ENCODE measurements around the gene TXNDC9. TPM values are rescaled to one million over a fixed set of nuclear protein-coding genes. Genes with fewer than 3 reads are reported as not detected.
"Not testable (repeated sequence)": the region's sequence is repeated elsewhere in the genome, so short reads cannot be mapped to it uniquely, and the experiment has no call there.

Gene TXNDC9
- total RNA-seq, 2 donors from 2014 or later: 28.9 to 40.1 TPM

DNA sequence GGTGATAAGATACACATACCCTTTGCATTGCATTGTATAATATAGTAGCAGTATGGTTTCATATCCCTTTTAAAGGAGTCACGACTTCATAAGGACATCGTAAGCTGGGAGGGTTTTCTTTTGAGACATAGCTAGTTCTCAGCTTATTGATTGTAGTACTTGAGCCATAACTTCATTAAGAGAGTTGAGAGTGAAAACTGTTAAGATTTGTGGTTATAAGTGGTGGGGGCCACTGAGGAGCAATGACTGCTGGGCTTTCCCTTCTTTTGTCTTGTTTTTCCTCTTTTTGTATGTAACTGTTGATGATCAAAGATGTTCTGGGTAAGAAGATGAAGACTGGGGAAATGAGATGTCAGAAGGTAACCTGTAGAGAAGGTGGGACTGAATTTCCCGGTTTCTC, 12.0 kb upstream of the TXNDC9 start:
- Mint-ChIP-seq H3K27ac (peak overlapping the region in 1 of 2 donors; percentile 7), H3K9me3 (no peaks in the 10 kb centered on the region)

DNA sequence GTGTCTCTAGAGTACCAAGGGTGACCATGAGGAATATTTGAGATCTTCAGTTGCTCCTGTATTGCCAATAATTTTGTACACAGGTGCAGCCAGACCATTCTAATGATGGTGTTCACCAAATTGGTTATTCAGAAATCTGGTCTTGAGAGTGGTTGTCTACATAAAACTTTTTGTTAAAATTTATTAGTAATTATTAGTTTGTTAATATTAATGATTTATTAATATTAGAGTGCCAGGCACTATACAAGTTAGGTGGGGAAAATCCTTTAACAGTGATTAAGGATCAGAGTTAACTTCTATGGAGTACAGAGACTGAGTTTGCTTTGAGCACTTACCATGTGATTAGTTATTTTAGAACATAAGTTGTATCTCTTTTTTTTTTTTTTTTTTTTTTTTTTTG, 10.1 kb upstream of the TXNDC9 start:
- ATAC-seq (no peak), DNase-seq (ENCODE audit: low spot score) (no peak)
- no peaks in the 10 kb centered on the region for H3K27me3 Mint-ChIP-seq
- H3K27ac Mint-ChIP-seq: no peak overlapping the region
- H3K4me3 Mint-ChIP-seq: no peak overlapping the region
- no peaks in the 10 kb centered on the region for H3K36me3 Mint-ChIP-seq
- H3K9me3 Mint-ChIP-seq: no peaks in the 10 kb centered on the region
- peaks cover 49 to 50% of the 10 kb centered on the region in 2 donors for H3K4me1 Mint-ChIP-seq (ENCODE audit: low read depth in 2 of 2)

More for the DNA sequence above, 12.0 kb upstream of the TXNDC9 start:
- peaks cover 37 to 46% of the 10 kb centered on the region in 2 donors for H3K4me1 Mint-ChIP-seq (ENCODE audit: low read depth in 2 of 2)
- ATAC-seq: peak in 1 of 2 donors; percentile 51
- no peaks in the 10 kb centered on the region for H3K27me3 Mint-ChIP-seq
- H3K36me3 Mint-ChIP-seq: no peaks in the 10 kb centered on the region
- no peak overlapping the region for H3K4me3 Mint-ChIP-seq
- no peak for DNase-seq (ENCODE audit: low spot score)

DNA sequence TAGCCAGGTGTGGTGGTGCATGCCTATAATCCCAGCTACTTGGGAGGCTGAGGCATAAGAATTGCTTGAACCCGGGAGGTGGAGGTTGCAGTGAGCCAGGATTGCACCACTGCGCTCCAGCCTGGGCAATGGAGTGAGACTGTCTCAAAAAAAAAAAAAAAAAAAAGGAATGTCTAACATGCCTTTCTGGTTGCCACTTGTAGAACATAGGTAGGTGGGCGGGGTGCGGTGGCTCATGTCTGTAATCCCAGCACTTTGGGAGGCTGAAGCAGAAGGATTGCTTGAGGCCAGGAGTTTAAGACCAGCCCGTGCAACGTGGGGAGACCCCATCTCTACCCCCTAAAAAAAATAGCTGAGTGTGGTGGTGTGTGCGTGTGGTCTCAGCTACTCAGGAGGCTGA, 9.3 kb upstream of the TXNDC9 start:
- not testable (repeated sequence) for H3K27me3 Mint-ChIP-seq; ATAC-seq; H3K9me3 Mint-ChIP-seq; DNase-seq (ENCODE audit: low spot score); H3K4me3 Mint-ChIP-seq; H3K36me3 Mint-ChIP-seq; H3K27ac Mint-ChIP-seq
- peaks cover 46% of the 10 kb centered on the region in 2 donors for H3K4me1 Mint-ChIP-seq (ENCODE audit: low read depth in 2 of 2)

DNA sequence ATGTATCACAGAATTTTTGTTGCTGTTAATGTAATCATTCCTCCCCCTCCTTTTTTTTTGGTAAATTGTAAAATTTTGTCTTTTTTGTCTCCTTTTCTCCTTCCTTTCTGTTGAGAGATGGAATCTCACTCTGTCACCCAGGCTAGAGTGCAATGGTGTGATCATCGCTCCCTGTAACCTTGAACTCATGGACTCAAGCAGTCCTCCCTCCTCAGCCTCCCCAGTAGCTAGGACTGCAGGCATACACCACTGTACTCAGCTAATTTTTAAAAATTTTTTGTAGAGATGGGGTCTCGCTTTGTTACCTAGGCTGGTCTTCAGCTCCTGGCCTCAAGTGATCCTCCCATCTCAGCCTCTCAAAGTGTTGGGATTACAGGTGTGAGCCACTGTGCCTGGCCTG, 6.4 kb upstream of the TXNDC9 start:
- H3K4me3 Mint-ChIP-seq: no peak overlapping the region
- no peak for DNase-seq (ENCODE audit: low spot score)
- H3K27ac Mint-ChIP-seq: no peak overlapping the region
- no peaks in the 10 kb centered on the region for H3K9me3 Mint-ChIP-seq
- H3K27me3 Mint-ChIP-seq: no peaks in the 10 kb centered on the region
- ATAC-seq: no peak
- H3K4me1 Mint-ChIP-seq (ENCODE audit: low read depth in 2 of 2): peaks cover 29 to 31% of the 10 kb centered on the region in 2 donors
- H3K36me3 Mint-ChIP-seq: no peaks in the 10 kb centered on the region

DNA sequence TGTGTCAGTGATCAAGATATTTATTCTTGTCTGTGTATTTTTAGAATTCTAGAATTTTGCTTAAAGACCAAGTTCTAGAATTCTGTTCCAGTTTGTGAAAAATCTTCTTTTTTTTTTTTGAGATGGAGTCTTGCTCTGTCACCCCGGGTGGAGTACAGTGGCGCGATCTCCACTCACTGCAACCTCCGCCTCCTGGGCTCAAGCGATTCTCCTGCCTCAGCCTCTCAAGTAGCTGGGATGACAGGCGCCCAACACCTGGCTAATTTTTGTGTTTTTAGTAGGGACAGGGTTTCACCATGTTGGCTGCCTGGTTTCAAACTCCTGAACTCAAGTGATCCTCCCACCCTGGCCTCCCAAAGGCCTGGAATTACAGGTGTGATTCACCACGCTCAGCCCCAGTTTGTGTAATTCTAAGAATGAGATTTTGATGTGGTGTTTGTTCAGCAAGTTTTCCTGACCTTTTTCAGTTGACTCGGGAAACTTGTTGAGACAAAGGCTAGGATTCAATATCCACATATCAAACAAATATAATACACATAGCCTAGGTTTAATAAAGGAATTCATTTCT, 4.6 kb upstream of the TXNDC9 start:
- H3K9me3 Mint-ChIP-seq: no peaks in the 10 kb centered on the region
- H3K4me1 Mint-ChIP-seq (ENCODE audit: low read depth in 2 of 2): peaks cover 25 to 27% of the 10 kb centered on the region in 2 donors
- H3K4me3 Mint-ChIP-seq: no peak overlapping the region
- H3K27me3 Mint-ChIP-seq: no peaks in the 10 kb centered on the region
- H3K36me3 Mint-ChIP-seq: no peaks in the 10 kb centered on the region
- DNase-seq (ENCODE audit: low spot score) (no peak), ATAC-seq (no peak)
- H3K27ac Mint-ChIP-seq: no peak overlapping the region

DNA sequence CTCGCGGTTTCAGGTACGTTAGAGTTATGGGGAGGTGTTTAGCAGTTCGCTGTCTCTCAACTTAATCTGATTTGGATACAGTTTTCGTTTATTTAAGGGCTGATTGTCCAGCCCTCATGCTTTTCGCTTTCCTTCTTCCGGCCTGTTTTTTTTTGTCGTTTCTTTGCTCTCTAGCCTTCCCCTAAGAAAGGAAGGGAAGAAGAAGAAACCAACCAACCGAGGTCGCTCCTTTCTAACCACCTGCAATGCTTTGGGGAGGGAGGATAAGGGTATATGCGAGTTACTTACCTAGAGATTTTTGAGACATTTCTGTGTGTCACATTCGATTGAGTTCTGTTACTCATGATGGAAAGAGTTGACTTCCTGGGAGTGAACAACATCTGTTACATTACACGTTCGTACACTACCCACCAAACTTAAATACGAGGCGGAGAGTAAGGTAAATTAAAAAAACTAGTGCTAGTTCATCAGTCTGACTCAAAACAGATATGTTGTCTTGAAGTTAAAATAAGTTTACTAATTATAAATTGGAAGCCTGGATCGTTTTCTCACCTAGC, 2.0 kb upstream of the TXNDC9 start:
- H3K4me1 Mint-ChIP-seq (ENCODE audit: low read depth in 2 of 2): peaks cover 18 to 35% of the 10 kb centered on the region in 2 donors
- no peaks in the 10 kb centered on the region for H3K36me3 Mint-ChIP-seq
- no peaks in the 10 kb centered on the region for H3K27me3 Mint-ChIP-seq
- H3K27ac Mint-ChIP-seq: no peak overlapping the region
- H3K9me3 Mint-ChIP-seq: no peaks in the 10 kb centered on the region
- ATAC-seq (no peak), DNase-seq (ENCODE audit: low spot score) (no peak)
- no peak overlapping the region for H3K4me3 Mint-ChIP-seq

DNA sequence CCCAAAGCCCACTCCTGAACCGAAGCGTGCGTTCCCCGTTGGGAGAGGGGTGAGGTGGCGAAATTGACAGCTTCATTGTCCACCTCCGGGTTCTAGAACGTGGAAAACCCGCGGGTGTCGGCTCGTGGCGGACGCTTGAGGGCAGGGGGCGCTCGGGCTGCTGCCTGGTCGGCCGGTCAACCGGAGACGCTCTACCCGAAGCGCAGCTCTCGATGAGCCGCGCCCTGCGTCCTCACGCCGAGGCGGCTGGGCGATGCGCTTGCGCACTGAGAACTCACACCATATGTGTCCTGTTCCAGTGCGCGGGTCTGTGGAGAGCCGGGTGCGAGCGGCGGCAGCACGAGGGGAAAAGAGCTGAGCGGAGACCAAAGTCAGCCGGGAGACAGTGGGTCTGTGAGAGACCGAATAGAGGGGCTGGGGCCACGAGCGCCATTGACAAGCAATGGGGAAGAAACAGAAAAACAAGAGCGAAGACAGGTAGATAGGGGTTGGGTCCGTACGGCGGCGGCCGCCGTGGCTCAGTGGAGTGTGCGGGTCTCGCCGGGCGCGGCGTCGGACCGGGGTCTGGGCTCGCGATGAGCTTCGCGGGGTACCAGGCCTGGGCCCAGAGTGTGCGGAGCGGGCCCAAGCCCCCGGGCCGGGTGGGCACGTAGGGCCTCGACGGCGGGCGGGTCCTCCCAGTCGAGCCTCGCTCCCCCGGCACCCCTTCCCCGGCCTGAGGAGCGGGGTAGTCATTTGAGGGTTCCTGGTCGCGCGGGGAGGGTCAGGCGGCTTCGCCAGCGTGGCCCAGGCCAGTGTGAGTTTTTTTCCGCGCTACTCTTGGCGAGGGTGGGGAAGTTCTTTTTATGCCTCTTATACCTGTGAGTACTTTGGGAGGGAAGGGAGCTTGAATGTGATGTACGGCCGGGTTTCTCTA, 1.2 kb upstream of the TXNDC9 start, which contains the start of gene EIF5B:
TSS of gene EIF5B (plus strand) at position 277 of the 916 bp plus-strand sequence. CDS start at position 443, 166 bp downstream.
- no peak within 1 kb of the TSS for H3K4me3 Mint-ChIP-seq
- H3K27ac Mint-ChIP-seq: no peak within 1 kb of the TSS
- no peaks in the 10 kb centered on the region for H3K27me3 Mint-ChIP-seq
- H3K9me3 Mint-ChIP-seq: no peaks in the 10 kb centered on the region
- peaks cover 6% of the 10 kb centered on the region for H3K36me3 Mint-ChIP-seq
- DNase-seq (ENCODE audit: low spot score) (peak; percentile 98), ATAC-seq (peak; percentile 89)
- H3K4me1 Mint-ChIP-seq (ENCODE audit: low read depth in 2 of 2): peaks cover 16 to 28% of the 10 kb centered on the region in 2 donors

DNA sequence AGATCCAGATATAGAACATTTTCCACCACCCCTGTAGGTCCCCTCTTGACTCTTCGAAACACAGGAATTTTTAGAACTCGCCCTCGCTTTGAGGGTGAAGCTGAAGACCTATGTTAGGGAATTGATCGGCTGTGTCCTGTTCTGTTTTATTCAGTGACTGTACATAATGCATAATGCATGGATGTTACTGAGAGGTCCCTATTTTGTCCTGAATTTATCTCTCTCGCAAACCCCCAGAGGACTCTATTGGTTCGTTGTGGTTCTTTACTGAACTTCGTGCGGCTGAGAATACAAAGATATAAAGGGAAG, 625 bp upstream of the TXNDC9 start:
- Mint-ChIP-seq H3K9me3 (no peaks in the 10 kb centered on the region), H3K4me1 (ENCODE audit: low read depth in 2 of 2) (peaks cover 14 to 25% of the 10 kb centered on the region in 2 donors)
- DNase-seq (ENCODE audit: low spot score): no peak

DNA sequence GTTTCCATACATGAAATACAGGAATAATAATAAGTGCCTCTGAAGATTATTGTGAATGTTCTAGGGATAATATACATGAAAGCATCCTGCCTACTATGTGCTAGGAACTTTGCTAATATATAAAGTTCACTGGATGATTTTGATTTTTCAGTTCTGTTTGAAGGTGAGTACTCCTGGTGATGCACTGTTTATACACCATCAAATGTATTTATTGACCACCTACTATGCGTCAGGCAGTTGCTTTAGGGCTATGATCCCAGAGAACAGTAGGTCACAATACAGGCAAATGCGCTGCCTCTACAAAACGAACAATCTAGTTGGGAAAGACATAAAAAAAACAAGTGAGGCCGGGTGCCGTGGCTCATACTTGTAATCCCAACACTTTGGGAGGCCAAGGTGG, 10.7 kb downstream of the TXNDC9 start:
- ATAC-seq: no peak
- Mint-ChIP-seq H3K27me3 (no peaks in the 10 kb centered on the region), H3K9me3 (no peaks in the 10 kb centered on the region), H3K4me3 (no peak overlapping the region), H3K27ac (no peak overlapping the region), H3K4me1 (ENCODE audit: low read depth in 2 of 2) (peaks cover 1 to 8% of the 10 kb centered on the region in 2 donors), H3K36me3 (peaks cover 12% of the 10 kb centered on the region)
- no peak for DNase-seq (ENCODE audit: low spot score)

More for the DNA sequence above, 625 bp upstream of the TXNDC9 start:
- peaks cover 8% of the 10 kb centered on the region for H3K36me3 Mint-ChIP-seq
- H3K27me3 Mint-ChIP-seq: no peaks in the 10 kb centered on the region
- no peak overlapping the region for H3K4me3 Mint-ChIP-seq
- ATAC-seq: peak in 1 of 2 donors; percentile 0
- H3K27ac Mint-ChIP-seq: no peak overlapping the region

DNA sequence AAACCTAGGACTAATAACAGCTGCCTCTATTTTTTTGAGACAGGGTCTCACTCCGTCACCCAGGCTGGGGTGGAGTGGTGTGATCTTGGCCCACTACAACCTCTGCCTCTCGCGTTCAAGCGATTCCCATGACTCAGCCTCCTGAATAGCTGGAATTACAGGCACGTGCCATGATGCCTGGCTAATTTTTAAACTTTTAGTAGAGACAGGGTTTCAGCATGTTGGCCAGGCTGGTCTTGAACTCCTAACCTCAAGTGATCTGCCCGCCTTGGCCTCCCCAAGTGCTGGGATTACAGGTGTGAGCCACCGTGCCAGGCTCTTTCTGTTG, 18.3 kb downstream of the TXNDC9 start:
- not testable (repeated sequence) for H3K27ac Mint-ChIP-seq; H3K4me1 Mint-ChIP-seq (ENCODE audit: low read depth in 2 of 2); H3K4me3 Mint-ChIP-seq; ATAC-seq; H3K9me3 Mint-ChIP-seq; DNase-seq (ENCODE audit: low spot score); H3K27me3 Mint-ChIP-seq
- peaks cover 16% of the 10 kb centered on the region for H3K36me3 Mint-ChIP-seq

DNA sequence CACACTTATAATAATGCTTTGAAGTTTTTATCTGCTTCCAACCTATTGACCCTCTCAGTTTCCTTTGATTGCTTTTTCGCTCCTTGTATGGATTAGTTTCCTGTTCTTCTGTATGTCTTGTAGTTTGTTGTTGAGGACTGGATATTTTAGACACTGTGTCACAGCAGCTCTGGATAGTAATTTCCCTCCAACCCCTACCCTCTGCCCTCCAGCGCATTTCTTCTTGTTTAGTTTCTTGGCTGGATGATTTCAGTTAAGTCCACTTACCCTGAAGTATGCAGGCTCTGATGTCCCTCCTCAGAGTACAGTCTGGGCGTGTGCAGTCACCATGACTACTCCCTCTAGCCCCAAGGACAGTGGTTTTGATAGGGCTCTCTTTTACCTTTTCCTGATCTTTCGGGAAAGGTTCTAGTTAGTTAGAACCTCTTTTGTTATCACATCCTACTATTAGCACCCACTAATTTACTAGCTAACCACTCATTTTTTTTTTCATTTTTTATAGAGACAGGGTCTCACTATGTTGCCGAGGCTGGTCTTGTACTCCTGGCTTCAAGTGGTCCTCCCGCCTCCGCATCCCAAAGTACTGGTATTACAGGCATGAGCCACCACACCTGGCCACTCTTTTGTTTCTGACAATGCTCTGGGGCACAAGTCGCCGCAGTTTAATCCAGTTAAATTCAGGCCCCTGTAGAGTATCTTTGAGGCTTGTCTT, 18.8 kb downstream of the TXNDC9 start:
- no peaks in the 10 kb centered on the region for H3K27me3 Mint-ChIP-seq
- H3K27ac Mint-ChIP-seq: no peak overlapping the region
- no peak overlapping the region for H3K4me3 Mint-ChIP-seq
- H3K36me3 Mint-ChIP-seq: peaks cover 16% of the 10 kb centered on the region
- peaks cover 4 to 5% of the 10 kb centered on the region in 2 donors for H3K4me1 Mint-ChIP-seq (ENCODE audit: low read depth in 2 of 2)
- ATAC-seq (no peak), DNase-seq (ENCODE audit: low spot score) (no peak)
- H3K9me3 Mint-ChIP-seq: peaks cover 4% of the 10 kb centered on the region

DNA sequence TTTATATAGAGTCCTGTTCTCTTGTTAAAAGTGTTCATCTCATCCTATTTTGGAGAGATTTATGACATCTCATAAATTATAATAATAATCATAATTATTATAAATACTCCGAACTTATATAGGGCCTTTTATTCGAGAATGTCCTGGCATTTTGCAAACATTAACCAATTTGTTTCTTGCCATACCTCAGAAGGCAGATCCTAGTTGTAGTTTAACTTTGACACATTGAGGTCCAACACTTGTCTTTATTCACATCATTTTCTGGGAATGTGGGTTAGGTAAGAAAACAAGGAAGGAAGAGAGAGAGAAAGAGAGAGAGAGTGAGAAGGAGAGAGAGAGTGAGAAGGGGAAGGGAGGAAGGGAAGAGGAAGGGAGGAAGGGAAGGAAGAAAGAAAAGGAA, 35.0 kb downstream of the TXNDC9 start, which contains the start of gene LYG1:
TSS of gene LYG1 (minus strand) at position 101 of the 400 bp plus-strand sequence. CDS start 5,527 bp downstream, outside the sequence.
- H3K27ac Mint-ChIP-seq; H3K36me3 Mint-ChIP-seq; ATAC-seq; H3K4me1 Mint-ChIP-seq (ENCODE audit: low read depth in 2 of 2); DNase-seq (ENCODE audit: low spot score); H3K4me3 Mint-ChIP-seq; H3K9me3 Mint-ChIP-seq; H3K27me3 Mint-ChIP-seq: not testable (repeated sequence)

DNA sequence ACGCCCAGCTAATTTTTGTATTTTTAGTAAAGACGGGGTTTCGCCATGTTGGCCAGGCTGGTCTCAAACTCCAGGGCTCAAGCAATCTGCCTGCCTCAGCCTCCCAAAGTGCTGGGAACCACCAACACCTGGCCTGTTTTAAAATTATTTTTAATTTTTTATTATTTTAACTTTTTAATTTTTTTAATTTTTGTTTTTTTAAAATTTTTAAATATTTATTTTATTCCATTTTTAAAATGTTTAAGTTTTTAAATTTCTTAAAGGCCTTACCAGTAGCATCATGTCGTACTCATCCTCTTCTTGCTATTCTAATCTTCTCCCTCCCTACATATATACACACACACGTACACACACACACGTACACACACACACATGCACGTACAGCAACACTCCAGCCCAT, 36.6 kb downstream of the TXNDC9 start:
- no peak for DNase-seq (ENCODE audit: low spot score)
- H3K36me3 Mint-ChIP-seq: no peaks in the 10 kb centered on the region
- no peaks in the 10 kb centered on the region for H3K9me3 Mint-ChIP-seq
- ATAC-seq: no peak
- peaks cover 0 to 3% of the 10 kb centered on the region in 2 donors for H3K4me1 Mint-ChIP-seq (ENCODE audit: low read depth in 2 of 2)
- H3K27ac Mint-ChIP-seq: no peak overlapping the region
- no peak overlapping the region for H3K4me3 Mint-ChIP-seq
- no peaks in the 10 kb centered on the region for H3K27me3 Mint-ChIP-seq

Data from natural killer cell treated with Interleukin-12 subunit alpha and Interleukin-12 subunit beta and Interleukin-15 and Interleukin-18, amount 100 ng/mL, for 72 hours (primary cell).